ENCODE data around the gene PPP3CA. TPM values are rescaled to one million over a fixed set of nuclear protein-coding genes. Genes with fewer than 3 reads are reported as not detected.

Gene PPP3CA
- total and polyA plus RNA-seq, 2 of the 8 experiments (the other 6 are each of a cell fraction or from before 2014, with no cell fraction given): 7.9 to 35.0 TPM

DNA sequence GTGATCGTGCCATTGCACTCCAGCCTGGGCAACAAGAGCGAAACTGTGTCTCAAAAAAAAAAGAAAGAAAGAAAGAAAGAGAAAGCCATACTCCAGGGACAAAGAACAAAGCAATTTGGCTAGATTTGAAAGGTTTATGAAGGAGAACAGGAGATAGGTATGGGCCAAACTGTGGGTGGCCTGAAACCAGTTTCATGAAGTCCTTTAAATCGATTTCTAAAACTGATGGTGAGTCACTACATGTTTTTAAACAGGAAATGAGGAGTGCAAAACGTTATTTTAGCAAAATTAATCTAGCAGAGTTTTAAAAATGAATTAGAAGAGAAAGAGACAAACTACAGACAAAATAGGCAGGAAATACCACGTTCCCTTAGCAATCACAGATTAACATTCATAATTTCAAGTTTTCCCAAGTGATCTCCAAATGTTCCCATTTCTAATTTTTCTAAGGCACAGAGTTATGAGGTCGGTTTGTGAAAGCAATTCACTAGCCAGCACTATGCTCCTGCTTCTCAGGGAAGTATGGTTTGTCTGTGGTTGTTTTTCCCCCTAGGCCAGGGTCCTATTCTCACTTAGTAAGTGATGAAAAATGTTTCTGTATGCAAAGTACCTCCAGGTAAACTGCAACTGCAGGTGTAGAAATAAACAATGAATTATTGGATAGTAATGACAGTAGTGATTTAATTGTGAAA is 190.6 kb downstream of the PPP3CA start:
- H4K91ac ChIP-seq (replicated peaks; ENCODE audit: insufficient read length, low read length): no peak overlapping the region
- no peak overlapping the region for H3K9ac ChIP-seq (replicated peaks in 1 of 4; ENCODE audit: extremely low read depth in 1 of 4, low read depth in 3 of 4, low read length in 3 of 4)
- ChIA-PET CTCF (ENCODE audit: partially characterized antibody) (interaction anchor here (2.2 to 2.8 kb wide), 2 partner anchors 12 kb away, joined by 8 to 16 read pairs; no protein-coding TSS in a partner anchor), POLR2A (ENCODE audit: partially characterized antibody) (no interaction called here)
- no peak overlapping the region for H3K4ac ChIP-seq (replicated peaks; ENCODE audit: insufficient read length, low read depth, low read length)
- no peak overlapping the region for H4K8ac ChIP-seq (ENCODE audit: extremely low read depth, insufficient read depth, low read length)
- no peak overlapping the region for H3K27ac ChIP-seq (ENCODE audit: low read depth, low read length)
- H2AFZ ChIP-seq (ENCODE audit: low read length): no peak overlapping the region
- DNase-seq (ENCODE audit: low read depth in 1 of 2, low spot score in 2 of 2) (no peak), FAIRE-seq (no peak)
- no peak overlapping the region for H3K23ac ChIP-seq (ENCODE audit: insufficient read length)
- H3K27me3 ChIP-seq (replicated peaks in 1 of 4; ENCODE audit: control insufficient read depth in 3 of 4, extremely low read depth in 1 of 4, insufficient read depth in 3 of 4, low read length in 3 of 4): no peaks in the 10 kb centered on the region
- WGBS, 2 experiments (ENCODE audit: extremely low coverage in 1 of 2, insufficient coverage in 1 of 2, insufficient read length in 1 of 2, insufficient replicate concordance in 2 of 2, low coverage in 1 of 2, low lambda C conversion rate in 2 of 2, missing lambda C conversion rate in 1 of 2): 82% methylated on average over 6 of the region's 6 CpGs; no CpG with 5 or more reads in 1 of the 2 experiments
- no peaks in the 10 kb centered on the region for H3K36me3 ChIP-seq (ENCODE audit: control insufficient read depth in 2 of 4, insufficient read depth in 4 of 4, low read length in 3 of 4)
- H2BK15ac ChIP-seq (ENCODE audit: low read length): no peak overlapping the region
- no peak overlapping the region for H3K18ac ChIP-seq (ENCODE audit: extremely low read depth, low read length)
- no peak overlapping the region for H2BK20ac ChIP-seq (ENCODE audit: low read length)
- no peak overlapping the region for H3K56ac ChIP-seq (replicated peaks; ENCODE audit: insufficient read length, low read depth, low read length)
- H2BK12ac ChIP-seq (ENCODE audit: low read depth, low read length): no peak overlapping the region
- H2BK120ac ChIP-seq (replicated peaks; ENCODE audit: low read depth, low read length): no peak overlapping the region
- no peak overlapping the region for H4K5ac ChIP-seq (ENCODE audit: insufficient read length, low read depth, low read length)
- H3K4me1 ChIP-seq (replicated peaks in 1 of 4; ENCODE audit: control insufficient read depth in 3 of 4, insufficient read depth in 4 of 4, low read length in 3 of 4): peaks cover 0 to 25% (median 5%) of the 10 kb centered on the region in 4 experiments; a peak in 3 of 7 replicates
- no peak overlapping the region for H2AK5ac ChIP-seq (ENCODE audit: low read depth, low read length)
- no peak overlapping the region for H3K4me2 ChIP-seq (ENCODE audit: insufficient read depth in 1 of 2, low read depth in 2 of 2, low read length in 2 of 2)
- H3K79me2 ChIP-seq (ENCODE audit: control insufficient read depth in 1 of 2, insufficient read depth in 2 of 2, low read length in 2 of 2): no peaks in the 10 kb centered on the region
- no peaks in the 10 kb centered on the region for H3K79me1 ChIP-seq (ENCODE audit: low read depth, low read length)
- H3K23me2 ChIP-seq (ENCODE audit: low read depth, low read length): no peaks in the 10 kb centered on the region
- no peak overlapping the region for H3K14ac ChIP-seq (ENCODE audit: insufficient read length)
- no peak overlapping the region for H3K4me3 ChIP-seq (ENCODE audit: extremely low read depth in 1 of 4, insufficient read depth in 2 of 4, low read depth in 3 of 4, low read length in 4 of 4)
- H3K9me3 ChIP-seq (ENCODE audit: insufficient read depth in 2 of 2, low read depth in 1 of 2, low read length in 1 of 2): no peaks in the 10 kb centered on the region
- H2BK5ac ChIP-seq (ENCODE audit: low read depth, low read length): no peak overlapping the region
- H4K20me1 ChIP-seq (replicated peaks in 1 of 2; ENCODE audit: control insufficient read depth in 1 of 2, insufficient read depth in 2 of 2, low read length in 2 of 2): peaks cover 0 to 3% of the 10 kb centered on the region in 2 experiments
- no peak for TF ChIP-seq GABPA (IDR thresholded peaks at IDR 0.05; ENCODE audit: borderline replicate concordance, insufficient read depth, low read length)

Measured in H1 (cell line).